DND-41 (cell line): ENCODE results near the gene DLAT.

Source experiments
- ATAC-seq: fragments of 200-7000 bp; cut with Tn5 transposase; 3 replicates; pipeline ENCODE4 v1.9.1; 2021; ENCODE audit warnings: low read depth; ENCODE audit not compliant: insufficient read depth
- DNase-seq: peaks from one replicate; pipeline ENCODE4 v3.0.0-alpha.2; 2020
- H2AFZ ChIP-seq: 2 replicates; pipeline ENCODE4 v1.6.0; 2012; ENCODE audit warnings: low read depth, low read length
- H3K27ac ChIP-seq: 2 replicates; pipeline ENCODE4 v1.5.1; 2012; ENCODE audit warnings: low read length, inconsistent platforms
- H3K27me3 ChIP-seq: fragments of 200-600 bp; sonication (generic); 2 replicates; pipeline ENCODE4 v1.6.0; 2012; ENCODE audit warnings: low read length, mild to moderate bottlenecking, inconsistent platforms; ENCODE audit not compliant: insufficient read depth, poor library complexity
- H3K36me3 ChIP-seq: 2 replicates; pipeline ENCODE4 v1.5.1; 2012; ENCODE audit warnings: low read length, inconsistent platforms; ENCODE audit not compliant: insufficient read depth
- H3K4me1 ChIP-seq: 2 replicates; pipeline ENCODE4 v1.5.1; 2012; ENCODE audit warnings: mild to moderate bottlenecking, low read length; ENCODE audit not compliant: insufficient read depth
- H3K4me2 ChIP-seq: 2 replicates; pipeline ENCODE4 v1.6.0; 2012; ENCODE audit warnings: mild to moderate bottlenecking, moderate library complexity, low read length, inconsistent platforms; ENCODE audit not compliant: insufficient read depth
- H3K4me3 ChIP-seq, 2 experiments: fragments of 200-600 bp in 1 of 2; shearing (Covaris generic) in 1 of 2; 2 replicates each; pipeline ENCODE4 v1.5.1; 2012 to 2016; ENCODE audit warnings: inconsistent platforms in 2 of 2, low read length in 2 of 2, mild to moderate bottlenecking in 2 of 2, low read depth in 1 of 2, moderate library complexity in 1 of 2
- H3K79me2 ChIP-seq: 2 replicates; pipeline ENCODE4 v1.6.0; 2012; ENCODE audit warnings: low read length, inconsistent platforms; ENCODE audit not compliant: insufficient read depth
- H3K9ac ChIP-seq: 2 replicates; pipeline ENCODE4 v1.6.0; 2012; ENCODE audit warnings: low read depth, mild to moderate bottlenecking, inconsistent platforms, low read length, moderate library complexity
- H3K9me3 ChIP-seq: 2 replicates; pipeline ENCODE4 v1.5.1; 2012; ENCODE audit warnings: low read length, moderate library complexity, mild to moderate bottlenecking, inconsistent platforms; ENCODE audit not compliant: insufficient read depth, severe bottlenecking
- H4K20me1 ChIP-seq: 2 replicates; pipeline ENCODE4 v1.6.0; 2012; ENCODE audit warnings: low read length; ENCODE audit not compliant: insufficient read depth
- CTCF ChIP-seq: IDR thresholded peaks from 2 replicates; pipeline ENCODE4 v1.5.1; 2012; ENCODE audit warnings: borderline replicate concordance, low read length, moderate library complexity, mild to moderate bottlenecking; ENCODE audit not compliant: poor library complexity, severe bottlenecking; ENCODE audit errors: extremely low read depth
- EZH2 ChIP-seq: IDR thresholded peaks from 3 replicates; pipeline ENCODE4 v1.6.1; 2012; ENCODE audit warnings: borderline replicate concordance, low read depth, mild to moderate bottlenecking, moderate library complexity, low read length, inconsistent platforms; ENCODE audit not compliant: severe bottlenecking

Gene DLAT

GRCh38 chr11:112033902-112034301 is 8.7 kb downstream of the DLAT start:
- H3K4me3 ChIP-seq: no peak overlapping the region
- no peak overlapping the region for H2AFZ ChIP-seq
- ATAC-seq (no peak), DNase-seq (no peak)
- H3K4me1 ChIP-seq: no peaks in the 10 kb centered on the region
- H3K27me3 ChIP-seq: no peaks in the 10 kb centered on the region
- no peak overlapping the region for H3K4me2 ChIP-seq
- H3K9ac ChIP-seq: no peak overlapping the region
- H3K79me2 ChIP-seq: peaks cover 3% of the 10 kb centered on the region; the same call in 1 of the 2 replicates
- H4K20me1 ChIP-seq: no peaks in the 10 kb centered on the region
- no peaks in the 10 kb centered on the region for H3K9me3 ChIP-seq
- no peak for TF ChIP-seq EZH2
- TF ChIP-seq CTCF: no peak
- peaks cover 71% of the 10 kb centered on the region for H3K36me3 ChIP-seq
- no peak overlapping the region for H3K27ac ChIP-seq

DNA sequence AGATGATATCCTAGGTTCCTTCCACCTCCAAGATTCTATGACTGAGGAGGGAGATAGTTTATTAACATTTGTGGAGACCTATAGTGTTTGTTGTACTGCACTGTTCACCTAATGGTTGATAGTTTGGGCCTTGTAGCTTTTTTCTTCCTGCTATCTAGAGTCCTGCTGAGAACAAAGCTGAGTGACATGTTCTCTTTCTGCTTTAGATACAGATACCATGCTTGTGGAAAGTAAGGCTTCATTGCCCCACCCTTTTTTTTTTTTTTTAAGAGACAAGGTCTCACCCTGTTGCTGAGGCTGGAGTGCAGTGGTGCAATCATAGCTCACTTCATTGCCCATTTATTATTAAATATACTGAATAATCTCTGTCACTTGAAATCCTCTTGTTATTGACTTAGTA is 12.3 kb downstream of the DLAT start:
- Histone ChIP-seq H3K79me2 (peaks cover 3% of the 10 kb centered on the region; the same call in 1 of the 2 replicates), H3K4me1 (no peaks in the 10 kb centered on the region), H3K36me3 (peaks cover 73% of the 10 kb centered on the region), H3K27ac (no peak overlapping the region), H4K20me1 (no peaks in the 10 kb centered on the region), H2AFZ (no peak overlapping the region), H3K27me3 (no peaks in the 10 kb centered on the region), H3K9ac (no peak overlapping the region), H3K9me3 (no peaks in the 10 kb centered on the region), H3K4me3 (no peak overlapping the region), H3K4me2 (no peak overlapping the region)
- TF ChIP-seq CTCF (no peak), EZH2 (no peak)
- DNase-seq (no peak), ATAC-seq (0 out of 3 replicates have a peak, but pooled peaks have one; percentile 27)

DNA sequence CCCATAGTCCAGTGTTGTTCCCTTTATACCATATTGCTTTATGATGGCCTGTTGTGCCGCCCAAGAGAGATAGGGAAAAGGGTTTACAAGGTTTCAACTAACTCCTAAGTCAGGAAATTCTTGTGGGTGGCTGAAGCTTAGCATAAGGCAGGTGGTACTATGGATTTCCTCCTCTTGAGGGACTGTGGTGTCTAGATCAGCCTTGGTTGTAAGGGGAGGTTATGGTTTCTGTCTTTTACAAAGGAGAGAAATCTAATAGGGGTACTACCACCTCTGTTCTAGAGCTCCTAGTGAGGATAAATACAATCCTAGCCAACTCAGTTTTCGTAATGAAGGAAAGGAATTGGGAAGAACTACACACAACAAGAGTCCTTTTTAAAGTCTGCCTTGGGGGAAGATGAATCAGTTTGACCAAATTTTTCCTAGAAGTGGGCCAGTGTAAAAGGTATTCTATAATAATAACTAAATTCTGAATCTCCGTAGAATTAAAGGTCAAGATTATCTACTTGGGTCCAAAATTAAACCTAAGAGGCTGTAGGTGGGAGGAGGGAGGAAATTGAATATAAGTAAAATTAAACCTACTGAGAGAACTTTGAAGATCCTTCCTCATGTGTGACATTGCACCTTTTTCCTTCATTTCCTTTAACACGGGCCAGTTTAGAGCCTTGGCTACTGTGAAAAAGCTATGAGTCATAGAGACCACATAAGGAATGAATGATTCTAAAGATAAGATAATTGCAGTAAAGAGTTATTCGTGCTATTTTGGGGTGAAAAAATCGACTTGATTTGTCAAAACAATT is 17.2 kb downstream of the DLAT start:
- H4K20me1 ChIP-seq: no peaks in the 10 kb centered on the region
- no peak overlapping the region for H2AFZ ChIP-seq
- H3K4me2 ChIP-seq: no peak overlapping the region
- H3K27me3 ChIP-seq: no peaks in the 10 kb centered on the region
- no peaks in the 10 kb centered on the region for H3K9me3 ChIP-seq
- H3K9ac ChIP-seq: no peak overlapping the region
- DNase-seq (no peak), ATAC-seq (no peak)
- no peaks in the 10 kb centered on the region for H3K4me1 ChIP-seq
- H3K79me2 ChIP-seq: peaks cover 3% of the 10 kb centered on the region; the same call in 1 of the 2 replicates
- no peak overlapping the region for H3K4me3 ChIP-seq
- H3K27ac ChIP-seq: no peak overlapping the region
- TF ChIP-seq CTCF (no peak), EZH2 (no peak)
- peaks cover 85% of the 10 kb centered on the region for H3K36me3 ChIP-seq
